Smooth muscle cell (in vitro differentiated cells): ENCODE data around the gene CEMIP2. TPM values are rescaled to one million over a fixed set of nuclear protein-coding genes. Genes with fewer than 3 reads are reported as not detected.
A peak's percentile ranks its signal among the peaks of the same experiment; 100 is the strongest.

Source experiments
- DNase-seq: peaks from one replicate; lab custom pipeline; 2025; ENCODE audit not compliant: unreplicated experiment; lab: John Stamatoyannopoulos, UW
- H2AFZ ChIP-seq: fragments of 200-600 bp; sonication (generic); 2 replicates; pipeline ENCODE4 v1.6.0; 2016; ENCODE audit warnings: antibody characterized with exemption, low read depth, mild to moderate bottlenecking
- H3F3A ChIP-seq: fragments of 200-600 bp; sonication (generic); 2 replicates; pipeline ENCODE4 v1.6.0; 2017; ENCODE audit warnings: antibody characterized with exemption, low read depth
- H3K27ac ChIP-seq: fragments of 200-600 bp; sonication (generic); 2 replicates; pipeline ENCODE4 v1.5.1; 2016; ENCODE audit warnings: low read depth, mild to moderate bottlenecking
- H3K27me3 ChIP-seq: fragments of 200-600 bp; sonication (generic); 2 replicates; pipeline ENCODE4 v1.6.1; 2016; ENCODE audit warnings: low read depth, mild to moderate bottlenecking
- H3K36me3 ChIP-seq: fragments of 200-600 bp; sonication (generic); 2 replicates; pipeline ENCODE4 v1.5.1; 2016; ENCODE audit warnings: low read depth
- H3K4me1 ChIP-seq: fragments of 200-600 bp; sonication (generic); 2 replicates; pipeline ENCODE4 v1.5.1; 2016; ENCODE audit warnings: low read depth
- H3K4me2 ChIP-seq: fragments of 200-600 bp; sonication (generic); 2 replicates; pipeline ENCODE4 v1.6.0; 2016; ENCODE audit warnings: mild to moderate bottlenecking
- H3K4me3 ChIP-seq: fragments of 200-600 bp; sonication (generic); 2 replicates; pipeline ENCODE4 v1.5.1; 2016; ENCODE audit warnings: mild to moderate bottlenecking
- H3K79me2 ChIP-seq: fragments of 200-600 bp; sonication (generic); 2 replicates; pipeline ENCODE4 v1.6.0; 2016; ENCODE audit warnings: low read depth, mild to moderate bottlenecking
- H3K9ac ChIP-seq: fragments of 200-600 bp; sonication (generic); 2 replicates; pipeline ENCODE4 v1.6.0; 2016; ENCODE audit warnings: low read depth
- H3K9me3 ChIP-seq: fragments of 200-600 bp; sonication (generic); replicated peaks from 2 replicates; pipeline ENCODE4 v1.5.1; 2016; ENCODE audit warnings: low read depth
- H4K20me1 ChIP-seq: fragments of 200-600 bp; sonication (generic); 2 replicates; pipeline ENCODE4 v1.6.0; 2016; ENCODE audit warnings: low read depth
- CTCF ChIP-seq: fragments of 200-600 bp; sonication (generic); IDR thresholded peaks from 2 replicates; pipeline ENCODE4 v1.5.1; 2017; ENCODE audit warnings: borderline replicate concordance, mild to moderate bottlenecking, antibody characterized with exemption; ENCODE audit not compliant: insufficient read depth, poor library complexity, severe bottlenecking
- WGBS: methylation state at CpG from one replicate; pipeline ENCODE4 v1.1.7; 2016; ENCODE audit warnings: low lambda C conversion rate; 5-methylcytosine and 5-hydroxymethylcytosine counted together
- polyA plus RNA-seq: library from polyadenylated mRNA; unstranded; fragments of >200 nt; fragmentation: Nextera tagmentation; extraction: Ambion mirVana; gene quantifications from 2 replicates; pipeline ENCODE4 v1.2.1, GENCODE V29; 2016
- total RNA-seq: library from RNA; depleted of rRNA; stranded (reverse); fragments of >200 nt; gene quantifications from 2 replicates; pipeline ENCODE4 v1.2.3, GENCODE V29; 2014

CEMIP2 gene
- total and polyA plus RNA-seq, 2 experiments from 2014 or later, result 46.1 to 103 TPM

- 87% methylated on average over 4 of the region's 4 CpGs for WGBS
- Histone ChIP-seq H3K27me3 (no peaks in the 10 kb centered on the region), H3K79me2 (peaks cover 66% of the 10 kb centered on the region), H3K27ac (peak overlapping the region; percentile 91), H3K4me3 (no peak overlapping the region), H3K36me3 (peaks cover 8% of the 10 kb centered on the region), H2AFZ (no peak overlapping the region), H3K9ac (no peak overlapping the region), H3K9me3 (no peaks in the 10 kb centered on the region), H3F3A (peaks cover 32% of the 10 kb centered on the region), H3K4me2 (no peak overlapping the region), H3K4me1 (peaks cover 32% of the 10 kb centered on the region), H4K20me1 (no peaks in the 10 kb centered on the region)
- no peak for DNase-seq
- no peak for TF ChIP-seq CTCF
Measured at GRCh38 chr9:71736236-71736635, 32.1 kb downstream of the CEMIP2 start.

- H3K4me1 ChIP-seq, result peaks cover 32% of the 10 kb centered on the region
- H2AFZ ChIP-seq, result no peak overlapping the region
- no peaks in the 10 kb centered on the region for H3K27me3 ChIP-seq
- H3K27ac ChIP-seq, result peak overlapping the region; percentile 91
- H3K79me2 ChIP-seq, result peaks cover 56% of the 10 kb centered on the region
- no peak overlapping the region for H3K4me3 ChIP-seq
- no peaks in the 10 kb centered on the region for H3K9me3 ChIP-seq
- no peaks in the 10 kb centered on the region for H4K20me1 ChIP-seq
- no peak for DNase-seq
- H3F3A ChIP-seq, result peaks cover 30% of the 10 kb centered on the region
- no peak overlapping the region for H3K9ac ChIP-seq
- H3K4me2 ChIP-seq, result no peak overlapping the region
- H3K36me3 ChIP-seq, result peaks cover 8% of the 10 kb centered on the region
- no peak for TF ChIP-seq CTCF
- WGBS, result 80% methylated on average over 4 of the region's 4 CpGs
Measured at GRCh38 chr9:71734950-71735349, 33.4 kb downstream of the CEMIP2 start.

GRCh38 chr9:71733176-71733575 lies 35.1 kb downstream of the CEMIP2 start:
- peak overlapping the region; percentile 40 for H3K9ac ChIP-seq
- DNase-seq, result no peak
- H3K4me1 ChIP-seq, result peaks cover 22% of the 10 kb centered on the region
- TF ChIP-seq CTCF, result no peak
- H3K79me2 ChIP-seq, result peaks cover 48% of the 10 kb centered on the region
- H3K9me3 ChIP-seq, result no peaks in the 10 kb centered on the region
- peak overlapping the region; percentile 91 for H3K27ac ChIP-seq
- WGBS, result 31% methylated on average over 1 of the region's 1 CpG
- H3K4me3 ChIP-seq, result no peak overlapping the region
- peak overlapping the region; percentile 81 for H3K4me2 ChIP-seq
- H3K27me3 ChIP-seq, result no peaks in the 10 kb centered on the region
- no peak overlapping the region for H2AFZ ChIP-seq
- no peaks in the 10 kb centered on the region for H4K20me1 ChIP-seq
- H3K36me3 ChIP-seq, result peaks cover 8% of the 10 kb centered on the region
- H3F3A ChIP-seq, result peaks cover 24% of the 10 kb centered on the region

GRCh38 chr9:71729816-71730526 lies 38.3 kb downstream of the CEMIP2 start:
- Histone ChIP-seq H3K9ac (no peak overlapping the region), H3K4me3 (no peak overlapping the region), H3K4me2 (peak overlapping the region; percentile 9), H3K4me1 (peaks cover 29% of the 10 kb centered on the region), H3K36me3 (peaks cover 16% of the 10 kb centered on the region), H3K9me3 (no peaks in the 10 kb centered on the region), H3K27me3 (no peaks in the 10 kb centered on the region), H2AFZ (no peak overlapping the region), H4K20me1 (no peaks in the 10 kb centered on the region), H3K79me2 (peaks cover 31% of the 10 kb centered on the region), H3F3A (peaks cover 18% of the 10 kb centered on the region), H3K27ac (peak overlapping the region; percentile 91)
- WGBS, result 54% methylated on average over 6 of the region's 6 CpGs
- no peak for DNase-seq
- no peak for TF ChIP-seq CTCF
